ENCODE results near the gene RPAP2.
"Not testable (repeated sequence)": the region's sequence is repeated elsewhere in the genome, so short reads cannot be mapped to it uniquely, and the experiment has no call there.

The RPAP2 gene

GRCh38 chr1:92298573-92299476 lies at the start of gene RPAP2, which contains the start of gene GLMN:
Gene RPAP2 (plus strand): TSS chr1:92299059. CDS start chr1:92299074, 15 bp downstream.
Gene GLMN (minus strand): TSS chr1:92298987. CDS start chr1:92297999, 988 bp downstream.
- peak within 1 kb of the TSS; percentile 98 for H3K4me3 Mint-ChIP-seq
- peaks cover 40% of the 10 kb centered on the region for H3K4me1 Mint-ChIP-seq
- H3K36me3 Mint-ChIP-seq (ENCODE audit: low read depth) = peaks cover 49% of the 10 kb centered on the region
- TF ChIP-seq, protein P1, sequence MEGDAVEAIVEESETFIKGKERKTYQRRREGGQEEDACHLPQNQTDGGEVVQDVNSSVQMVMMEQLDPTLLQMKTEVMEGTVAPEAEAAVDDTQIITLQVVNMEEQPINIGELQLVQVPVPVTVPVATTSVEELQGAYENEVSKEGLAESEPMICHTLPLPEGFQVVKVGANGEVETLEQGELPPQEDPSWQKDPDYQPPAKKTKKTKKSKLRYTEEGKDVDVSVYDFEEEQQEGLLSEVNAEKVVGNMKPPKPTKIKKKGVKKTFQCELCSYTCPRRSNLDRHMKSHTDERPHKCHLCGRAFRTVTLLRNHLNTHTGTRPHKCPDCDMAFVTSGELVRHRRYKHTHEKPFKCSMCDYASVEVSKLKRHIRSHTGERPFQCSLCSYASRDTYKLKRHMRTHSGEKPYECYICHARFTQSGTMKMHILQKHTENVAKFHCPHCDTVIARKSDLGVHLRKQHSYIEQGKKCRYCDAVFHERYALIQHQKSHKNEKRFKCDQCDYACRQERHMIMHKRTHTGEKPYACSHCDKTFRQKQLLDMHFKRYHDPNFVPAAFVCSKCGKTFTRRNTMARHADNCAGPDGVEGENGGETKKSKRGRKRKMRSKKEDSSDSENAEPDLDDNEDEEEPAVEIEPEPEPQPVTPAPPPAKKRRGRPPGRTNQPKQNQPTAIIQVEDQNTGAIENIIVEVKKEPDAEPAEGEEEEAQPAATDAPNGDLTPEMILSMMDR (IDR thresholded peaks at IDR 0.05) = no peak
- DNase-seq = peak; percentile 84
- H3K9me3 Mint-ChIP-seq = peaks cover under 1% of the 10 kb centered on the region
- H3K27me3 Mint-ChIP-seq (ENCODE audit: low read depth, poor library complexity) = no peaks in the 10 kb centered on the region
- H3K27ac Mint-ChIP-seq = peak within 1 kb of the TSS; percentile 99

DNA sequence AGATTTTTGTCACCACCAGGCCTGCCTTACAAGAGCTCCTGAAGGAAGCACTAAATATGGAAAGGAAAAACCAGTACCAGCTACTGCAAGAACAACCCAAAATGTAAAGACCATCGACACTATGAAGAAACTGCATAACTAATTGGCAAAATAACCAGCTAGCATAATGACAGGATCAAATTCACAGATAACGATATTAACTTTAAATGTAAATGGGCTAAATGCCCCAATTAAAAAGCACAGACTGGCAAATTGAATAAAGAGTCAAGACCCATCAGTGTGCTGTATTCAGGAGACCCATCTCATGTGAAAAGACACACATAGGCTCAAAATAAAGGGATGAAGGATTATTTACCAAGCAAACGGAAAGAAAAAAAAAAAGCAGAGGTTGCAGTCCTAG lies 44.1 kb upstream of the RPAP2 start:
- not testable (repeated sequence) for H3K27ac Mint-ChIP-seq; H3K4me1 Mint-ChIP-seq; H3K27me3 Mint-ChIP-seq (ENCODE audit: low read depth, poor library complexity); H3K4me3 Mint-ChIP-seq; DNase-seq
- Mint-ChIP-seq H3K36me3 (ENCODE audit: low read depth) (peaks cover 78% of the 10 kb centered on the region), H3K9me3 (peaks cover 48% of the 10 kb centered on the region)

DNA sequence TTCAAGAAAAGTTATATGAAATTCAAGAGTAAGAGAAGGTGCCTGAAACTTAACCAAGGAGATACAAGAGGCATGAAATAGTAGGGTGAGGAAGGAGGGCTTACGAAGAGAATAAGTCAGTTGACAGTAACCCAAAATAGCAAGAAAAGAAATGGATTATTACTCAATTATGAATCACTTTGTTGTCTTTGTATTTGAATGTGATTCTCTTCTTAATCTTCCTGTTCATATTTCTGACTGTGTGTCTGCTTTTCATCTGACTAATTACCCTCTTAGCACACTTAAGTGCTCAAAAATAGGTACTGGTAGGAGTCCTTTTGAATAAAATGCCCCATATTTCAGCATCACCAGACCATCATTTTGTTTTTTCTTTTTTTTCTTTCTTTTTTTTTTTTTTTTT lies 39.5 kb upstream of the RPAP2 start:
- Mint-ChIP-seq H3K4me1 (no peaks in the 10 kb centered on the region), H3K27me3 (ENCODE audit: low read depth, poor library complexity) (no peaks in the 10 kb centered on the region), H3K36me3 (ENCODE audit: low read depth) (peaks cover 92% of the 10 kb centered on the region), H3K4me3 (no peak overlapping the region), H3K9me3 (peaks cover 33% of the 10 kb centered on the region), H3K27ac (no peak overlapping the region)
- no peak for DNase-seq
- TF ChIP-seq, protein P1 (IDR thresholded peaks at IDR 0.05) = no peak

GRCh38 chr1:92262516-92262915 lies 36.3 kb upstream of the RPAP2 start:
- no peak for DNase-seq
- no peak overlapping the region for H3K27ac Mint-ChIP-seq
- H3K4me1 Mint-ChIP-seq = no peaks in the 10 kb centered on the region
- no peaks in the 10 kb centered on the region for H3K27me3 Mint-ChIP-seq (ENCODE audit: low read depth, poor library complexity)
- H3K9me3 Mint-ChIP-seq = peaks cover 4% of the 10 kb centered on the region
- TF ChIP-seq, protein P1 (IDR thresholded peaks at IDR 0.05) = no peak
- H3K4me3 Mint-ChIP-seq = no peak overlapping the region
- H3K36me3 Mint-ChIP-seq (ENCODE audit: low read depth) = peaks cover 76% of the 10 kb centered on the region

DNA sequence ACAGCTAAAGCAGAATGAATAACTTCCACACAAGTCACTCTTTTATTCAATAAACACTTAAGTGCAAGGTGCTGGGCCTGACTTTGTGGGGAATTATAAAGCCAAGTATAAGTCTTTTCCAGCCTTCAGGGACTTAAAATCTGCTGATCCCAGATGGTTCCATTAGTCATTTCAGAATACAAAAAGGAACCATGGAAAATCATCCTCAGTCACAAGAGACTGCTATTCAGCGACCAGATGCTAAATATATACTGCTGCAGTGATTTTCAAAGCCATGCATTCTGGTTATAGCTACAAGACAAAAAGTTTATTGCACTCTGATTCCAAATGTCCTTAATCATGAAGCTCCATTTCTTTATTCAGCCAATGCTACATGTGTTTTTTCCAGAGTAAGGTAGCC lies 25.8 kb upstream of the RPAP2 start:
- Mint-ChIP-seq H3K36me3 (ENCODE audit: low read depth) (peaks cover 66% of the 10 kb centered on the region), H3K4me1 (no peaks in the 10 kb centered on the region), H3K9me3 (no peaks in the 10 kb centered on the region), H3K27ac (no peak overlapping the region), H3K4me3 (no peak overlapping the region), H3K27me3 (ENCODE audit: low read depth, poor library complexity) (no peaks in the 10 kb centered on the region)
- DNase-seq = no peak
- TF ChIP-seq, protein P1 (IDR thresholded peaks at IDR 0.05) = no peak

- Mint-ChIP-seq H3K4me3 (no peak overlapping the region), H3K9me3 (no peaks in the 10 kb centered on the region), H3K27me3 (ENCODE audit: low read depth, poor library complexity) (no peaks in the 10 kb centered on the region), H3K27ac (peak overlapping the region; percentile 18), H3K36me3 (ENCODE audit: low read depth) (peaks cover 58% of the 10 kb centered on the region), H3K4me1 (no peaks in the 10 kb centered on the region)
- TF ChIP-seq, protein P1 (IDR thresholded peaks at IDR 0.05) = no peak
- DNase-seq = no peak
These were observed 23.9 kb upstream of the RPAP2 start for GRCh38 chr1:92274939-92275338.
